HUDEP-2 (cell line): ENCODE data around the gene PAK6.

Experiments
- DNase-seq, 76 experiments: peaks; one replicate each; lab custom pipeline; 2025; ENCODE audit not compliant: unreplicated experiment in 76 of 76; lab: John Stamatoyannopoulos, UW

PAK6 gene

DNA sequence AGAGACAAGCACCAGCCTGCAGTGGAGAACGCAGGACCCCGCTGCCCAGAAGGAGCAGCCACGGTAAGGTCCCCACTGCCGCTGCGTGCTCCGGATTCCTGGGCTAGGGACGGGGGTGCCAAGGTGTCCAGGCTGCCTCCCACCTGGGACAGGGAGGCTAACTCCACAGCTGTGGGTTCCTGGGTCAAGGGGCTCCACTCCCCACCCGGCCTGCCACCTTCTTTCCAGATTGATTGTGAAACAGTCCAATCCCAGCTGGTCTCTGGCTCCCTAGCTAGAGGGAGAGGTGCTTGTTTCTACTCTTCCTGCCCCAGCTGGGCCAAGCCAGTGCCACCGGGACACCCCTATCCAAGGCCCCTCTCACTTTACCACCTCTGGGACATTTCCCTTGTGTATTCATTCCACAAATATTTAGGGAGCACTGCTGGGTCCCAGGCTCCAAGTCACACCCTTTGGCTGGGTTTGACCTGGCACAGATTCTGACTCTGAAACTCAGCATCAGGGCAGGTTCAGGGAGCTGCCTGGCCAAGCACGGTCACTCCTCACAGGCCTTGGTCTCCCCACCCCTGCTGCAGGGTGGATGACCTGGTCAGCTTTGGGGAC lies 1.9 kb downstream of the PAK6 start:
- DNase-seq: no peak

DNA sequence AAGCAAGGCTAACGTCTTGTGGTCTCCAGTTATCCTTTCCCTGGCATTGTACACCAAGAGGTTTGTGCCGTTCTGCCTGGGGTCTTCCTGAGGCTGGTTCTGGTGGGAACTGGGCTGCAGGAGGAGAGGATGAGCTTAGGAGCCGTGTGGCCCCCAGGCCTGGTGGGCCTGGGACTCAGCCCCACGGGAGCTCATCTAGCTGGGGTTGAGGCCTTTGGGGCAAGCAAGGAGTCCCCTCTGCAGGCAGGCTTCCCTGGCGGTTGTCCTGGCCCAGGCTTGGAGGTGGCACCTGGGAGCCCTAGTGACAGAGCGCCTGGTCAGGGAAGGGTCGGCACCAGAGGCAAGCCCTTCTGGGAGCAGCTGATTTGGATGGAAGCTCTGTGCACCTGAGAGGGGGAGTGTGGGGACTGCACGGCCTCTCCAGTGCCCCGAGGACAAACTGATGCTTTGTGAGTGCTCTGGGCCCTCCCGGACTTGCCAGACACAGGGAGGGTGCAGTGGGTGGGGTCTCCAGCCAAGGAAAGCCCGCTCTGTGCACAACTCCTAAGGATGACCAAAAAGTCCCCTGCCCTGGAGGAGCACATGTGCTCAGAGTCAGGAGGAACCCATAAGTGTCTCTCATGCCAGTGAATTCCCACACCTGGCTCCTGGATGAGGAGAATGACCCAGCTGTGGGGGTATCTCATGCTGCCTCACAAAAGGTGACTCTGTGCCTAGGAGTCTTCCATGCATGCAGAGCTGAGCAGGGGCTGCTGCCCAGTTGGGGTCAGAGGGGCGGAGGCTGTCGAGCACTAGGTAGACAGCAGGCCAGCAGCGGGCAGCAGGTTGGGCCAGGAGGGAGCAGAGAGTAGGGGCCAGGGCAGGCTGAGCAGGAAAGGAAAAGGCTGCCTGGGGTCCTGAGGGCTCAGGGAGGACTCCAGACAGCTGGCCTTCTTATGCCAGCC lies 2.7 kb downstream of the PAK6 start:
- DNase-seq: no peak

DNA sequence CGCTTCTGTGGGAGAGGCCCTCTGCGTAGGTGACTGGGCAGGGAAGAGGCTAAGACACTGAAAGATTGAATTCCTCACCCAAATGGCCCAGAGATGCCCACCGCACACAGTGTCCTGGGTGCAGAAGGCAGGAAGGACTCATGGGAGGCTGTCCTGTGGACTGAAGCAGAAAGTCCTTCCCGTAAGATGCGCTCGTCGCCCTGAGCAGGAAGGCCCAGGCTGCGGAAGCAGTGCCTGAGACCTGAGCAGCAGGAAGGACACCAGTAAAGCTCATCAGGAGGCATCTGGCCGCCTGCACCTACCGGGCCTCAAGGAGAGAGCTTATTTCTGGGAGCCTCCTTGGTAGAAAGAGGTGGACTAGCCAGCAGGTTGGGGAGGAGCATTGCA lies 3.3 kb downstream of the PAK6 start:
- DNase-seq: no peak

DNA sequence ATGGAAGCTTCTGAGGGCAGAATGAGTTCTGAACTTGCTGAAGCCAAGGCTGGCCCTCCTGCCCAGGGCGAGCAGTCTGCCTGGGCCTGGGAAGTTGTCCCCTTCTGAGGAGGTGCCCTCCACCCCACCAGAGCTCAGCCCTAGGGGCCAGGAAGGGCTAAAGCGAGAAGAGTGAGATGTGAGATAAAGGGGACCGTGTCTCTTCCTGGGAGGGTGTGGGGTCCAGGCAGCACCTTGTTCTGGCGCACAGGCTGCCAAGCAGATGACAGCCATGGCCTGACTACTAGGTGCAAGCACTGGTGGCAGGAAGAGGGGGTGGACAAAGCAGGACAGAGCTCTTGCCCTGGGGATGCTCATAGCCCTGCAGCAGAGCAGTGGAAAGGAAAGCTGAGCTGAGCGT lies 3.7 kb downstream of the PAK6 start:
- DNase-seq: no peak

DNA sequence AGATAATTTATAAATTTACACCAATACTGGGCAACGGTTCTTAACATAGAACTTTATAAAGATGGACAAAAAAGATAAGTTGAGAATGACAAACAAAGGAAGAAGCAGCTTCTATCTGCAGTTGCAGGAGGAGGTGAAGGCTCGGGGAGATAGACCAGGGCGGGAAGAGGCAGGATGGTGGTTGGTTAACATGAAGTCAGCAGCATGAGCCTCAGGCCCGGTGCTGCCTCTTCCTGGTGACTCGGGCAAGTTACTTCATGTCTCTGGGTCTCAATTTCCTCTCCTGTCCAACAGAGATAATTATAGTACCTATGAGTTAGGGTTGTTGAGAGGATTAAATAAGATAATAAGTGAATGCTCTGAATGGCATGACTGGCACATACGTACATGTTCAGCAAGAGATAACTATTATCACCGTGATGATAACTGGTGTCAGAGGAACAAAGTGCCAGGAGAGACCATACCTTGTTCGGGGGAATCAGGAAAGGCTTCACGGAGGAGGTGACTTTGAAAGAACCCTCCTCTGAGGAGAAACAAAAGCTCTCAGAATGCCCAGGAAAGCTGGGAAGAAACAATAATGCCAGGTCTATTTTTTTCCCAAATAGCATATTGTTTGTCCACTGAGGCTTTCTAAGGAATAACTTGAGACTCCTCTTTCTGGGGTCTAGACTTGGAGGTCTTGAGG lies 4.4 kb downstream of the PAK6 start:
- DNase-seq: peak in 62 of 76 experiments; percentile 10 to 74 (median 40)

DNA sequence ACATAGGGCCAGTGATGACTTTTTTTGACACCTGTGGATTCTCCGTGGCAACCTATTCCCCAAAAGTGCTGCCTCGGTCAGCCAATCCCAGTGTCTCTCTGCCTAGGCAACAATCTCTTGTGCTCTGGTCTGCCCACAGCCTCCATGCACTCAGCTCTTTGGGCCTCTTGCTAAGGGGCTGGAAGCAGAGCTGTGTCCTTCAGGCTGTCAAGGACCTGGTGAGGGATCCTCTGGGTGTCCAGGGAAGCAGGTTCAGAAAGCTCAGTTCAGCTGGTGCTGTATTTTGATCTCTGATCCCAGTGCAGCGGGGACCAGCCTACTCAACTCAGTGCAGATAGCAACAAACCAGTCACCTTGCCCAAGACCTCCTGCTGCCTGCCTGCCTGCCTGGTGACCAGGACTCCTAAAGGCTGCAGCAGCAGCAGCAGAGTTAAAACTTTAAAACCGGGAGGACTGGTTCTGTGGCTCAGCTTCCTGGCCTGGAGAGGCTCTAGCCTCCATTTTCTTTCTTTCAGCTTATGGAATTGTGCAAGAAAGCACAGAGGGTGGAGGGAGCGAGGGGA lies 6.2 kb downstream of the PAK6 start:
- no peak for DNase-seq

DNA sequence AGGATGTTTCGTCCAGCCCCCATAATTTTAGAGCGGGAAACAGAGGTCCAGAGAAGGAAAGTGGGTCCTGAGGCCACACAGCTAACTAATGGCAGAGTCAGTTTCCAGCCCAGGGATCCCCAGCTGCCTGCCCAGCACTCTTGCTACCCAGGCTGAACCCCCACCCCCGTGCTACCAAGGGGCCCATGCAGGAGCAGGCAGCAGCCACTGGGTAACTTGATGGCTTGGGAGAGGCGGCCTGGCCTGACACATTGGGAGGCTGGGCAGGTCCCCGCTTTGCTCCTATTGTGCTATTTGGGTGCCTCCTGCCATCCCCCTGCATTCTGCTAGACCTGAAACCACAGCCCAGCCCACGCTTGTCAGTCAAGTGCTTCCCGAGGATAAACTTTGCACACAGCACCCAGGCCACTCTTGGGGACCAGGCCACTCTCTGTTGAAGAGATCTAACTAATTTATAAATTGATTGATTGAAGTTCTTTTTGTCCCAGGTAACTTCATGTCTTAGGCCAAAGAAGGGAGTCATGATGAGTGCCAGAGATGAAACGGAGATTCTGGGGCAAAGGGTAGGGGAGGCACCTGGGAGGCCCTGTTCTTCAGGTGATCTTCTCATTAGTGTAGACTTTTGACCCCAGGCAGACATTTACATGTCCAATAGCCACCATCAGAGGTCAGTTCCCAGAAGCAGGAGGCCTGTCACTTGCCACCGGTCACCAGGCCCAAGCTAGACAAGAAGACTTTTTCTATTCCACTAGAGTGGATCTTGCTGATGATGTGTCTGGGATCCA lies 7.0 kb downstream of the PAK6 start:
- no peak for DNase-seq

DNA sequence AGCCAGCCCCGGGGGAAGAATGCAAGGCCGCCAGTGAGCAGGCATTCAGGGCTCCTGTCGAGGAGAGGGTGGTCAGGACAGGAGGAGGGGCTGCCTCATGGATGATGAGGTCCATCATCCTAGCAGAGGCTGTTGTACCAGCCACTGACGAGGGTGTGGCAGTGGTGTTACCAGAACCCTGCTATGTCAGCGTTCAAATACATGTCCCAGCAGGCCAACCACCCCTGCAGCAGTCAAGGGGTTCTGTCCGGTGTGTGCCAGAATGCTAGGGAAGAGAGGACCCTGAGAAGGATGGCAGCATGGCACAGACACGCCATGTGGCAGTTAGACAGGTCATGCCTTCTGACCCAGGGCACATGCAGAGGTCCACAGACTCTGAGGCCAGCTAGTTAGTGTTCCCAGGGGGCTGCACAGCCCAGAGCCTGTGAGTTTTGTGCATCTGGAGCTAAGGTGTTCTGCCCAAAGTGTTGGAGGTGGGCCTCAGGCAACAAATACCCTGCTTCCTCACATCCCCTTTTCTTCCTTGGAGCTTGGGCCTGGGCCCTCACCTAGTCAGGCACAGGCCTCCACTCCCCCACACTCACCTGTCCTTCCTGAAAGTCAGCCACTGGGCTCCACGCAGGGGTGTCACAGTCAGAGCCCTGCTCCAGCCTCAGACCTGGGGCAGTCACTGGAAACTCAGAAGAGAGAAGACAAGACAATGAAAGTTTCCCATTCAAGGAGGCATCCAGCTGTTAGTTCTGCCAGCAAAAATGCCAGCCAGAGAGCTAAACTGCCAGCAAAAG lies 7.8 kb downstream of the PAK6 start:
- no peak for DNase-seq

DNA sequence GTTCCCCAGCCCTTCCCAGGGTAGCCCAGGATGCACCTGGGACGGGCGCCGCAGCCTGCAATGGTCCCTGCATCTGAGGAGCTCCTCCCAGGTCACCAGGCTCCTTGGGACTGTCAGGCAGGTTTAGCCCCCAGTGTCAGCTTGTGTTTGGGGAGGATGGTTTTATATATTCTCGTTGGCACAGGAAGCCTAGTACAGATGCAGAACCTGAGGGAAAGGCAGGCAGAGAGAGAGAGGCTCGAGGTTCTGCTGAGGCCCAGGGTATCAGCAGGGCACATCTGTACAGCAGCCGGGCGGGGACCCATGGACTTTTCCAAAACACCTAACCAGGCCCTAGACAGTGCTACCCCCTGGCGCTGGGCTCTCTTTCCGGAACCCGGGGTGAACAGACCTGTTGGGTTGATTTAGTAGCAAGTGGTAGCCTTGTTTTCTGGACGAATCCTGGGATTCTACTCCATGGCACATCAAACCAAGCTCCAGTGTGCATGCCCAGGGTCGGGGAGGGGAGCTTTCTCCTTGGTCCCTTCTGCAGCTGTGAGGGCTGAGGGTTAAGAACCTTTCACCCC lies 8.6 kb downstream of the PAK6 start:
- peak in 31 of 76 experiments; percentile 4 to 50 (median 26) for DNase-seq

DNA sequence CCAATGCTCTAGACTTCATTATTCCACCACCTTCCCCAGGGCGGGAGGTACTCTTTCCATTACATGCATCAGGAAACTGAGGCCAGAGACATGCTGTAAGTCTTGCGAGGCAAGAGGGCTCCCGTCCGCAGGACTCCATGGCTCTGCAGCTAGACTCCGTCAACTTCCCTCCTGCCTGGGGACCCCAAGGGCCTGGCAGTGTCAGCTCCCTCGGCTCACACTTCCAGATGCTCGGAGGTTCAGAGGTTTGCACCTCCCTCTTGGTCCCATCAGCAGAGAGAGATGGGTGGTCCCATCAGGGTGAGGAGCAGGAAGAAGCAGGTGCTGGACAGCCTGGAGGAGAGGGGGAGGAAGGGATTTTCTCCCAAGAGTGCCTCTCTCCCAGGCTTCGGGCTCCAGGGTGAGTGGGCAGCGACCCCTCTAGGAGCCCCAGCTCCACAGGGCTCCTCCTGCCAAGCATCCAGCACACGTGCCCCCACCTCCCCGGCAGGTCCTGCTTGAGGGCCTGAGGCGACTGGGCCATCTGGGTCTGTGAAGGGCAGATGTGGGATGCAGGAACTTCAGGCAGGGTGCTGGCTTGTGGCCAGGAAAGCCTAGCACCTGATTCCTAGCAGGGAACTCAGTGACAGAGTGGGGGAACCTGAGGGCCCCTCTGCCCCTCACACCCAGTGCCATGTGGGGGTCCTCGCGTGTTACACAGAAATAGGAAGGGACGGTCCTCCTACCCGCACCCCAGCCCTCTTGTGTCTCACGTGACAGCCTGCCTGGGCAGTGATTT lies 9.3 kb downstream of the PAK6 start:
- no peak for DNase-seq

DNA sequence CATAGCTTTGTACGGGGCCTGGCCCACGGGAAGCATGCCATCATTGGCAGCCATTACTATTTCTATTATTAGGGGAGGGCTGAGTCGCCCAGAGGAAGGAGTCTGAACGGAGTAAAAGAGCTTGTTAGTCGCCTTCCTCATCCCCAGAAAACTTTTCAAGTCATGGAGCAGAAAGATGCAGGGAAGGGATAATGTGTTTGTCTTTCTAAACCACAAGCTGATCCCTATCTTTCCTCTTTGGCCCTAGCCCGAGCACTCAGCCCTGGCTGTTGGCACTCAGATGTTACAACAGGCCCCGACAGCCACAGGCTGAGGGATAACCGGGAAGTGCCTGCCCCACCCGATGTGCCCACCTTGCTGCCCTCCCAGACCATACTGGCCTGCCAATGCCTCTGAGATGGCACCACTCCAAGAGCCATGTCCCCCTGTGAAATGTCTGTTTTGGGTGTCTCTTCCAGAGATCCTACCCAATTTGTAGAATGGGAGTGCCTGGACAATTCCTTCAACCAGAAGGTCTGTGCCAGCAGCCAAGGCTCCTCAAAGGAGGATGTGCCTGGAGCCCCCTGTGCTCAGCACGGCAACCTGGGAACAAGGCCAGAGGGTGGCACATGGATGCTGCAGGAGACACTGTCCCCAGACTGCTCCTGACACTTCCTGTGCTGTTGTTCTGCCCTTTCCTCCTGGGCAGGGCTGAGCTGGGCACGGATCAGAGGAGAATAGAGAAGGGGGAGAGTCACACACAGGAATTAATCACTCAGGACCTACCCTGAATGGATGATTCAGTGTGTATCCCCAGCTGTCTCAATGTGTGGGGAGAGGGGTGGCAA lies 10.8 kb downstream of the PAK6 start:
- DNase-seq: peak in 4 of 76 experiments; percentile 6 to 28 (median 10)

DNA sequence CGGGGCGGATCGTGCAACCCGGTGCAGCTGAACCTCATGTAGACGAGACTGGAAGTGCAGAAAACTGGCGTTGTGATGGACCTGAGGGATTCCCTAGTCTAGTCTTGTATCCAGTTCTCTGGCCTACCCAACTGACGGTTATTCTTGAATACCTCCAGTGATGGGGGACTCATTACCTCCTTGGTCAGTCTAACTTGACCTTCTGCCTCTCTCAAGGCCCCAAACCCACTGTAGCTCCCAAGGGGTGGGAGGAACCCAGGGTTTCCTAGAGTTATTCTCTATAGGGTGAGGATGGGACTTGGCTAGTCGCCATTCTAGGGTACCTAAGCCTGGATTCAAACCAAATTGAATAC lies 11.4 kb downstream of the PAK6 start:
- no peak for DNase-seq

DNA sequence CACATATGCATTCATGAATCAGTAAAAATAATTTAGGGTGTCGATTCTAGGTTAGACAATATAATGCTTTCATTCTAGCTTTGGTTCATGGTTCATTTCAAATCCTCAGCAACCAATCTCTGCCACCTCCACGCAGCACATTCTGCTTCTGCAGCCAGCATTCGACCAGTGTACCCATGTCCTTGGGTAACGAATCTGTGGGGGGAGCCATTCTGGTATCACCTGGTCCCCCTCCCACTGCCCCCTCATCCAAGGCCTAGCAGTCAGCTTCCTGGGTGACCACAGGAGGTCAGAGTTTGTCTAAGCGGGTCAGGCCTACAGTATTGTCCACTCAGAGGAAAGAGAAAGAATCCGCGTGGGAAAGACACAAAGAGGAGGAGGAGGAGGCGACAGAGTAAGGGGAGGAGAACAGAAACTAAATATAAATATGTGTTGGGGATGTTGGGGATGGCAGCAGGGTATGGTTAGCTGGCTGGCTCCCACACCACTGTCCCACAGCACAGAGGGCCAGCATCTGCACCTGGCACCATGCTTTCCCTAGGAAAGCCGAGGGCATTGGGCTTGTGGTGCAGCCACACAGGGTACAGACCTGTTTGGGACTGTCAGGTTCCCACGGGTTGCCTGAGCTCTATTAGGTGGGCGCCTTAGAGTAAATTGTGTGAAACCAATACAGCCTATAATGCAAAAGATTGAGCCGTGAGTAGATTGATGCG lies 12.1 kb downstream of the PAK6 start:
- DNase-seq: no peak

DNA sequence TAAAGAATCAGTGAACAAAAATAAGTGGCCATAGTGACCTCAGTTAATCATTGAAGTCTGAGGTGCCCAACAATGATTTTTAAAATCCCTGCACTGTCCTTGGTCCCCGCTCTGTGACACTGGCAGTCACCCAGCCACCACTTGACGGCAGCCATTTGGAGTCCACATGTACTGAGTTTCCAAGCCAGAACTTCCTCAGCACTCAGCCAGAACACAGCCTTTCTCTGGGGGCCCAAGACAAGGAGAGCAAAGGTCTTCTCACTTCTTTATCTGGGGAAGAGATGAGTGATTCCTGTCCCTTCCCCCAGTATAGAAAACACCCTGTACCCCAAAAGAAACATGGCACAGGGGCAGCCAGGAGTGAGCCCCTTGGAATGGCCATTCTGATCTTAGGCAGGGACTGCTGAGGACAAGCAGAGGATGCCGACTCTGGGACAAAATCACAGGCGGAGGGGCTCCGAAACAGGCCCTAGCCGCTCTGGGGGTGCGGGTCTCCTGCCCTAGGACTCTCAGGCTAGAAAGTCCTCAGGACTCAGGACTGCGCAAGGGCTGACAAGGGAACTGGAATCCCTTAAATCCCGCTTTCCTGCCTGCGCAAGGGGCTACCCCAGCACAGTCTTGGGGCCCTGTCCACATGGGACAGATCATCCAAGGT lies 12.8 kb downstream of the PAK6 start:
- DNase-seq: no peak

DNA sequence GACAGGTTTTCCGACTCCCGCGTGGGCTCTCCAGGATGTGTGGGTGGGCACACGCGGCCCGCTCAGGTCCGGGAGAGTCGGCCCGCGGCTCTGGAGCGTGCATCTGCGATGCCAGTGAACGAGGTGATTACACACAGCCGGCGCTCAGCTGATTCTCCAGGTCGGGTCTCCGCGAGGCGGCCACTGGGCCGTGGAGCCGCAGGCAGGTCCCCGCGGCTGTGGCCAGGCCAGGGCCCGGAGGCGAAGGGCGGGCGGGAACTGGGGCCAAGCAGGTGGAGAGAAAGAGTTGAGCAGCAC lies 13.2 kb downstream of the PAK6 start:
- no peak for DNase-seq

DNA sequence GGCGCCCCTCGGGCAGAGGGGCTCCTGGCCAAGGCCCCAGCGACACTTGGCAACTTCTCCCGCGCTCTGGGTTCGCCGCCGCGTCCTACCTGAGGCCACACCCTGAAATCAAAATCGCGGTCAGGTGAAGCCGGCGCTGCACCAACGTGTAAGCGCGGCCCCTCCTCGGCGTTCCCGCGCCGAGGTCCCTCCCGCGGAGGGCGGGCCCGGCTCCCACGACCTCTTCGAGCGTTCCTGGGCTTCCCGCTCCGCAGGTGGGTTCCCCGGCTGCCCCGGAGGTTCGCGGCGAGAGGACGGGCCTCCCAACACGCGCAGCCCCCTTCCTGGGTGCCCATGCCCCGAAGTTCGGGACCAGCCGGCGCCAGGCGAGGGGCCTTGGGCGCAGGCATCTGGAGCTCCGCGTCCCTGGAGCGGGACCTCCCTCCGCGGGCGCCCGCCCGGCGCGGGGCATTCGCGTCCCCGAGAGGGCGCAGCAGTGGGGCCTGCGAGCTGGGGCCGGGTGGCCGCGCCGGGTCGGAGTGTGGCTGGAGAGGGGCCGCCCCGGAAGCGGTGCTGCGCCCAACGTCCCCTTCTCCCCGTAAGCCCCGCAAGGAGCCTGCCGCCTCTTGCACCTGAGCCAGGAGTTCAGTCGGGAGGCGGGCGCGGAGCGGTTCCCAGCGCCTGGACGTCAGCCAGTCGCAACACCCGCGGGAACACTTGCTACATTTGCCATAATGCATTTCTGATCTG lies 13.7 kb downstream of the PAK6 start:
- no peak for DNase-seq
